HG02610 (cell line): ENCODE results near the gene NFE2L1.
A peak's percentile ranks its signal among the peaks of the same experiment; 100 is the strongest.
"Not testable (repeated sequence)": the region's sequence is repeated elsewhere in the genome, so short reads cannot be mapped to it uniquely, and the experiment has no call there.

Experiments used
- ATAC-seq: cut with Tn5 transposase; IDR thresholded peaks from one replicate; pipeline ENCODE4 v1.9.1; 2021; ENCODE audit warnings: mild to moderate bottlenecking, moderate library complexity; ENCODE audit not compliant: unreplicated experiment

The NFE2L1 gene

GRCh38 chr17:48022901-48023300, 25.3 kb upstream of the NFE2L1 start:
- ATAC-seq, result no peak

- ATAC-seq, result no peak
Measured at GRCh38 chr17:48023400-48024148, 24.6 kb upstream of the NFE2L1 start.

- no peak for ATAC-seq
Measured at GRCh38 chr17:48024149-48025039, 23.8 kb upstream of the NFE2L1 start.

GRCh38 chr17:48025040-48025903, 22.9 kb upstream of the NFE2L1 start:
- ATAC-seq, result peak; percentile 83

- no peak for ATAC-seq
Measured at GRCh38 chr17:48025904-48026501, 22.2 kb upstream of the NFE2L1 start.

GRCh38 chr17:48026502-48027321, 21.4 kb upstream of the NFE2L1 start:
- peak; percentile 30 for ATAC-seq

GRCh38 chr17:48027322-48027981, 20.7 kb upstream of the NFE2L1 start:
- no peak for ATAC-seq

- no peak for ATAC-seq
Measured at GRCh38 chr17:48028736-48029135, 19.4 kb upstream of the NFE2L1 start.

- no peak for ATAC-seq
Measured at GRCh38 chr17:48030531-48030930, 17.6 kb upstream of the NFE2L1 start.

- ATAC-seq, result no peak
Measured at GRCh38 chr17:48031966-48032365, 16.2 kb upstream of the NFE2L1 start.

GRCh38 chr17:48034734-48035133, 13.4 kb upstream of the NFE2L1 start:
- ATAC-seq, result not testable (repeated sequence)

- ATAC-seq, result no peak
Measured at GRCh38 chr17:48036693-48037035, 11.5 kb upstream of the NFE2L1 start.

GRCh38 chr17:48037036-48037837, 10.9 kb upstream of the NFE2L1 start, which contains the start of gene COPZ2:
TSS of gene COPZ2 (minus strand) at chr17:48037797. CDS start at chr17:48037777, 20 bp downstream.
- ATAC-seq, result no peak

GRCh38 chr17:48037838-48038323, 10.3 kb upstream of the NFE2L1 start:
- no peak for ATAC-seq

GRCh38 chr17:48038687-48039086, 9.5 kb upstream of the NFE2L1 start:
- no peak for ATAC-seq

- ATAC-seq, result no peak
Measured at GRCh38 chr17:48043176-48043575, 5.0 kb upstream of the NFE2L1 start.

- ATAC-seq, result no peak
Measured at GRCh38 chr17:48044851-48045250, 3.3 kb upstream of the NFE2L1 start.

- ATAC-seq, result no peak
Measured at GRCh38 chr17:48045316-48046001, 2.7 kb upstream of the NFE2L1 start.
